DOHH2 (cell line): ENCODE data around the gene MICAL3.

Source experiments
- EZH2phosphoT487 ChIP-seq: fragments of 200-600 bp; sonication (generic); IDR thresholded peaks from 2 replicates; pipeline ENCODE4 v1.6.1; 2017; ENCODE audit warnings: borderline replicate concordance, mild to moderate bottlenecking, antibody characterized with exemption, low read length, moderate library complexity, mixed read lengths
- TF ChIP-seq, protein P1 (sequence below): fragments of 200-600 bp; sonication (generic); IDR thresholded peaks from one replicate; pipeline ENCODE4 v1.5.1; 2014; ENCODE audit warnings: antibody characterized with exemption, mild to moderate bottlenecking, low read depth, low read length; ENCODE audit not compliant: poor library complexity, severe bottlenecking

DNA sequence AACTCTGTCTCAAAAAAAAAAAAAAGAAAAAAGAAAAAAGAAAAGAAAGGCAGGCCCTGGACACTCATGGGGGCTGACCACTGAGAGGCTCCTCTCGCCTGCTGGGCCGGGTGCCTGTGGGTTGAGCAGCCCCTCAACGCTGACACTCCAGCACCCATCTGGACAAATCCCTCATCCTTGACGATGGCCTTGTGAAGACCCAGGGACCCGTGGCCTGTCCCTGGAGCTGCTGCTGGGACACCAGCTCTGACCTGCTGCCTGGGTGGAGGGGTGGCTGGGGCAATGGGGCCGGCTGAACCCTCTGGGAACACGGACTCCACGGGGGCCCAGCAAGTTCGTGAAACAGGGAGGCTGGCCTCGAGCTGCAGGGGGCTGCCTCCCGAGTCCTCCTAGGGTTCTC lies 239.6 kb downstream of the MICAL3 start:
- TF ChIP-seq, protein P1, sequence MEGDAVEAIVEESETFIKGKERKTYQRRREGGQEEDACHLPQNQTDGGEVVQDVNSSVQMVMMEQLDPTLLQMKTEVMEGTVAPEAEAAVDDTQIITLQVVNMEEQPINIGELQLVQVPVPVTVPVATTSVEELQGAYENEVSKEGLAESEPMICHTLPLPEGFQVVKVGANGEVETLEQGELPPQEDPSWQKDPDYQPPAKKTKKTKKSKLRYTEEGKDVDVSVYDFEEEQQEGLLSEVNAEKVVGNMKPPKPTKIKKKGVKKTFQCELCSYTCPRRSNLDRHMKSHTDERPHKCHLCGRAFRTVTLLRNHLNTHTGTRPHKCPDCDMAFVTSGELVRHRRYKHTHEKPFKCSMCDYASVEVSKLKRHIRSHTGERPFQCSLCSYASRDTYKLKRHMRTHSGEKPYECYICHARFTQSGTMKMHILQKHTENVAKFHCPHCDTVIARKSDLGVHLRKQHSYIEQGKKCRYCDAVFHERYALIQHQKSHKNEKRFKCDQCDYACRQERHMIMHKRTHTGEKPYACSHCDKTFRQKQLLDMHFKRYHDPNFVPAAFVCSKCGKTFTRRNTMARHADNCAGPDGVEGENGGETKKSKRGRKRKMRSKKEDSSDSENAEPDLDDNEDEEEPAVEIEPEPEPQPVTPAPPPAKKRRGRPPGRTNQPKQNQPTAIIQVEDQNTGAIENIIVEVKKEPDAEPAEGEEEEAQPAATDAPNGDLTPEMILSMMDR = no peak
- no peak for TF ChIP-seq EZH2phosphoT487
